ENCODE results near the gene BTN1A1. TPM values are rescaled to one million over a fixed set of nuclear protein-coding genes. Genes with fewer than 3 reads are reported as not detected.
"Not testable (repeated sequence)": the region's sequence is repeated elsewhere in the genome, so short reads cannot be mapped to it uniquely, and the experiment has no call there.

Gene BTN1A1
- total and polyA plus RNA-seq, 8 donors: not detected

DNA sequence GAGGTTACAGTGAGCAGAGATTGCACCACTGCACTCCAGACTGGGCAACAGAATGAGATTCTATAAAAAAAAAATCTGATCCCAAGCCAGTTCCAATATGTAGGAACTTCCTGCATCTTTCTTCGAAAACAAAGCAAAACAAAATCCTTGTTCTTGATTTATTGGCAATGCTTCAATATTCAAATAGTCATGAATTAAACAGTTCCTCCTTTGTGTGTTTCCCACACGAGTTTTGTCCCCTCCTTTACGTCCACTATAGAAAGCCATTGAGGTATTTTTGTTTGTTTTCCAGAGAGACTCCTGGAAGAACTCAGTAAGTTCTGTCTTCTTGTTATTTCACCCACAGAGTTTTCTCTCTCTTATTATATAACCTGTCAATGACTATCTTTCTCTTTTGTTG, 7.6 kb downstream of the BTN1A1 start:
- Histone ChIP-seq H3K36me3 (no peaks in the 10 kb centered on the region), H3K27me3 (peaks cover 0 to 32% (median 5%) of the 10 kb centered on the region in 3 donors), H3K4me1 (no peaks in the 10 kb centered on the region), H3K27ac (no peak overlapping the region), H3K9me3 (no peaks in the 10 kb centered on the region), H3K4me3 (no peak overlapping the region)
- 47 to 68% (median 53%) methylated on average over 3 of the region's 3 CpGs for WGBS, 5 donors
- no peak for DNase-seq
- TF ChIP-seq POLR2AphosphoS5 (IDR thresholded peaks at IDR 0.05) (no peak), POLR2A (IDR thresholded peaks at IDR 0.05) (no peak), EP300 (IDR thresholded peaks at IDR 0.05) (no peak)
- TF ChIP-seq, protein P1, sequence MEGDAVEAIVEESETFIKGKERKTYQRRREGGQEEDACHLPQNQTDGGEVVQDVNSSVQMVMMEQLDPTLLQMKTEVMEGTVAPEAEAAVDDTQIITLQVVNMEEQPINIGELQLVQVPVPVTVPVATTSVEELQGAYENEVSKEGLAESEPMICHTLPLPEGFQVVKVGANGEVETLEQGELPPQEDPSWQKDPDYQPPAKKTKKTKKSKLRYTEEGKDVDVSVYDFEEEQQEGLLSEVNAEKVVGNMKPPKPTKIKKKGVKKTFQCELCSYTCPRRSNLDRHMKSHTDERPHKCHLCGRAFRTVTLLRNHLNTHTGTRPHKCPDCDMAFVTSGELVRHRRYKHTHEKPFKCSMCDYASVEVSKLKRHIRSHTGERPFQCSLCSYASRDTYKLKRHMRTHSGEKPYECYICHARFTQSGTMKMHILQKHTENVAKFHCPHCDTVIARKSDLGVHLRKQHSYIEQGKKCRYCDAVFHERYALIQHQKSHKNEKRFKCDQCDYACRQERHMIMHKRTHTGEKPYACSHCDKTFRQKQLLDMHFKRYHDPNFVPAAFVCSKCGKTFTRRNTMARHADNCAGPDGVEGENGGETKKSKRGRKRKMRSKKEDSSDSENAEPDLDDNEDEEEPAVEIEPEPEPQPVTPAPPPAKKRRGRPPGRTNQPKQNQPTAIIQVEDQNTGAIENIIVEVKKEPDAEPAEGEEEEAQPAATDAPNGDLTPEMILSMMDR (IDR thresholded peaks at IDR 0.05): no peak
- intact Hi-C loops (cut with DNase I; ENCODE audit: low total_unique reads): no loop called here

- H3K27me3 ChIP-seq; H3K4me3 ChIP-seq; H3K4me1 ChIP-seq; DNase-seq; H3K27ac ChIP-seq; H3K9me3 ChIP-seq; intact Hi-C loops (cut with DNase I; ENCODE audit: low total_unique reads); H3K36me3 ChIP-seq: not testable (repeated sequence)
- 81 to 88% (median 84%) methylated on average over 8 of the region's 8 CpGs for WGBS, 5 donors
These were observed 10.9 kb downstream of the BTN1A1 start for GRCh38 chr6:26511033-26511432.

- intact Hi-C loops (cut with DNase I; ENCODE audit: low total_unique reads): no loop called here
- no peak for TF ChIP-seq POLR2A (IDR thresholded peaks at IDR 0.05)
- TF ChIP-seq EP300 (IDR thresholded peaks at IDR 0.05): no peak
- TF ChIP-seq, protein P1 (IDR thresholded peaks at IDR 0.05): no peak
- TF ChIP-seq POLR2AphosphoS5 (IDR thresholded peaks at IDR 0.05): no peak
- H3K27ac ChIP-seq: no peak overlapping the region
- no peaks in the 10 kb centered on the region for H3K27me3 ChIP-seq
- peaks cover 0 to under 1% (median under 1%) of the 10 kb centered on the region in 4 donors for H3K4me1 ChIP-seq
- no peaks in the 10 kb centered on the region for H3K36me3 ChIP-seq
- no peaks in the 10 kb centered on the region for H3K9me3 ChIP-seq
- DNase-seq: no peak
- no peak overlapping the region for H3K4me3 ChIP-seq
- WGBS, 5 donors: 53 to 60% (median 58%) methylated on average over 2 of the region's 2 CpGs
These were observed 14.9 kb downstream of the BTN1A1 start for GRCh38 chr6:26514984-26515383.

DNA sequence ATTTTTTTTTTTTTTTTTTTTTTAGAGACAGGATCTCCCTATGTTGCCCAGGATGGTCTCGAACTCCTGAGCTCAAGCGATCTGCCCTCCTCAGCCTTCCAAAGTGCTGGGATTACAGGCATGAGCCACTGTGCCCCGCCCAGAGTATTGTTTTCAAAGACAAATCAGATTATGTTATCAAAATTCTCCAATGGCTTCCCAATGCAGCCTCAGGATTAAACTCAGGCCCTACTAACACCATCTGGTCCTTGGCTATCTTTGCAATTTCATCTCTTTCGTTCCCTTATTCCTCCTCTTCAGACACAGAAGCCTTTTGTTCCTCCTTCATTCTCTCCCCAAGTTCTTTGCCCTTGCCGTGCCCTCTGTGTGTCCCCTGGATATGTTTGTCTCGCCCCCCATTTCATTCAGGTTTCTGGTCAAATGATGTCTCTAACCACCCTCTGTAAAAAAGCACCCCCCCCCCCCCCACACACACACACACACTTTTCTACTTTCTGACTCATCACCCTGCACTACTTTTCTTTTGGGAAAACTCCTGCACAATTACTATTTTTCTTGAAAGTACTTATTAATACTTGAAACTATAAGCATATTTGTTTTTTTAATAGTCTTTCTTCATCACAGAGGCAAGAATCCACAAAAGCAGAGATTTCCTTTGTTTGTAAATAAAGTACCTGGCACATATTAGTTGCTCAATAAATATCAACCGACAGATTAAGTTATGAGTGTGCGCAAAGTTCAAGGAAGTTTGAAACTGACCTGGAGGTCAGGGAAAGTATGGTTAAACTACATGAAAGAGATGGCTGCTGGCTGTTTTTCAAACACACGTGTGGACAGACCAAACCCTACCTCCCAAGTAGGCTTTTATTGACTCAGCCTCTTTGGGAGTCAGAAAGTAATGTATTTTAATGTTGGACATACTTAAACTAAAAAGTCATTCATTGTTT, 16.7 kb downstream of the BTN1A1 start:
- Histone ChIP-seq H3K4me3 (no peak overlapping the region), H3K36me3 (no peaks in the 10 kb centered on the region), H3K27me3 (no peaks in the 10 kb centered on the region), H3K4me1 (peaks cover 0 to 8% (median 4%) of the 10 kb centered on the region in 4 donors), H3K9me3 (no peaks in the 10 kb centered on the region), H3K27ac (no peak overlapping the region)
- TF ChIP-seq POLR2AphosphoS5 (IDR thresholded peaks at IDR 0.05) (no peak), EP300 (IDR thresholded peaks at IDR 0.05) (no peak), POLR2A (IDR thresholded peaks at IDR 0.05) (no peak)
- TF ChIP-seq, protein P1 (IDR thresholded peaks at IDR 0.05): no peak
- intact Hi-C loops (cut with DNase I; ENCODE audit: low total_unique reads): no loop called here
- DNase-seq: no peak
- WGBS, 5 donors: 64 to 75% (median 67%) methylated on average over 9 of the region's 9 CpGs

DNA sequence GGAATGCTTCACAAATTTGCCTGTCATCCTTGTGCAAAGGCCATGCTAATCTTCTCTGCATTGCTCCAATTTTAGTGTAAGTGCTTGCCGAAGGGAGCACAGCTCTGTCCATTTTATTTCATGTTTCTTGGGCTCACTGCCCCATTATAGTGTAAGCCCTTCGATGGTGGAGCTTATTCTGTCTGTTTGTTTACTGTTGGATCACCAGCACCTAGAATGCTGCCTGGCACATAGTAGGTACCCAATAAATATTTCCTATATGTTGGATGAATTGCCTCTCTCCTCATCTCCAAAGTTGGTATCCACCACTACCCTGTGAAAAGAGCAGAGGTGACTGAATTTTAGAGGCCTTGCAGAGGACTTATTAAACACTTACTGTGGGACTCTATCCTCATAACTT, 19.3 kb downstream of the BTN1A1 start:
- Histone ChIP-seq H3K36me3 (no peaks in the 10 kb centered on the region), H3K27me3 (no peaks in the 10 kb centered on the region), H3K27ac (no peak overlapping the region), H3K9me3 (no peaks in the 10 kb centered on the region), H3K4me1 (peaks cover 0 to 28% (median 19%) of the 10 kb centered on the region in 4 donors), H3K4me3 (no peak overlapping the region)
- intact Hi-C loops (cut with DNase I; ENCODE audit: low total_unique reads): no loop called here
- TF ChIP-seq POLR2A (IDR thresholded peaks at IDR 0.05) (no peak), POLR2AphosphoS5 (IDR thresholded peaks at IDR 0.05) (no peak)
- WGBS, 5 donors: 86 to 100% (median 95%) methylated on average over 2 of the region's 2 CpGs
- DNase-seq: no peak
